Measurements from ENCODE around the gene OR4C3. TPM values are rescaled to one million over a fixed set of nuclear protein-coding genes. Genes with fewer than 3 reads are reported as not detected.

Gene OR4C3
- polyA plus RNA-seq, 6 donors from 2014 or later = not detected

Other genes starting within 250 kb of the OR4C3 start
- gene OR4B1, start 108.1 kb upstream of the OR4C3 start, polyA plus RNA-seq (ENCODE audit: low read depth in 6 of 6) = not detected
- not detected for gene OR4X2, start 79.8 kb upstream of the OR4C3 start, polyA plus RNA-seq (ENCODE audit: low read depth in 6 of 6)
- gene OR4X1, start 61.1 kb upstream of the OR4C3 start, polyA plus RNA-seq (ENCODE audit: low read depth in 6 of 6) = not detected
- not detected for gene OR4S1, start 18.7 kb upstream of the OR4C3 start, polyA plus RNA-seq (ENCODE audit: low read depth in 6 of 6)
- not detected for gene OR4C5, start 41.5 kb downstream of the OR4C3 start, polyA plus RNA-seq (ENCODE audit: low read depth in 6 of 6)
- not detected for gene OR4A47, start 163.9 kb downstream of the OR4C3 start, polyA plus RNA-seq (ENCODE audit: low read depth in 6 of 6)

Measured in naive B cell (primary cell).